ENCODE measurements around the gene TWSG1.

GRCh38 chr18:9348766-9349165 lies 14.2 kb downstream of the TWSG1 start:
- no peak for TF ChIP-seq ATF7 (IDR thresholded peaks at IDR 0.05)
- TF ChIP-seq ATF7 (CRISPR knock-in tag; IDR thresholded peaks at IDR 0.05) = no peak
- no peak for TF ChIP-seq IRF1 (CRISPR knock-in tag; IDR thresholded peaks at IDR 0.05; ENCODE audit: low read depth)
- TF ChIP-seq TEF (CRISPR knock-in tag; IDR thresholded peaks at IDR 0.05) = no peak
- no peak for TF ChIP-seq SMC3 (IDR thresholded peaks at IDR 0.05; ENCODE audit: low read length)
- TF ChIP-seq SNRNP70 (IDR thresholded peaks at IDR 0.05; ENCODE audit: low read depth, low read length) = no peak
- no peak for TF ChIP-seq BCLAF1 (IDR thresholded peaks at IDR 0.05)
- TF ChIP-seq MYNN (CRISPR knock-in tag; IDR thresholded peaks at IDR 0.05; ENCODE audit: low read depth) = no peak
- TF ChIP-seq ZNF124 (CRISPR knock-in tag; IDR thresholded peaks at IDR 0.05) = no peak
- TF ChIP-seq PRPF4 (IDR thresholded peaks at IDR 0.05; ENCODE audit: low read depth, low read length, poor library complexity, severe bottlenecking) = no peak
- no peak for TF ChIP-seq PRDM15 (CRISPR knock-in tag; IDR thresholded peaks at IDR 0.05)
- no peak for TF ChIP-seq FOXA1 (IDR thresholded peaks at IDR 0.05)
- no peak for TF ChIP-seq FOXA1 (CRISPR knock-in tag; IDR thresholded peaks at IDR 0.05)
- no peak for TF ChIP-seq TCF12 (IDR thresholded peaks at IDR 0.05)
- no peak for TF ChIP-seq TCF12 (CRISPR knock-in tag; IDR thresholded peaks at IDR 0.05)

Measured in HepG2 (cell line).